IMR-90 (cell line): ENCODE results near the gene KCNT1. TPM values are rescaled to one million over a fixed set of nuclear protein-coding genes. Genes with fewer than 3 reads are reported as not detected.

Experiments used
- ATAC-seq: fragments of 200-7000 bp; cut with Tn5 transposase; 2 replicates; pipeline ENCODE4 v1.9.1; 2020; ENCODE audit warnings: low read depth, mild to moderate bottlenecking, moderate library complexity
- BruUV-seq: library from RNA; stranded (reverse); fragments of 400-500 nt; replicated peaks from 2 replicates; lab custom pipeline; 2021; lab: Mats Ljungman, UMichigan
- CTCF ChIA-PET: fragments of 300-600 bp; formaldehyde crosslinking; extraction: SDS; loops from one replicate; lab custom pipeline; 2021; ENCODE audit warnings: antibody characterized with exemption; lab: Yijun Ruan, JAX
- POLR2A ChIA-PET: fragments of 300-600 bp; sonication (Branson Sonifier 250); formaldehyde crosslinking; loops from one replicate; lab custom pipeline; 2022; ENCODE audit warnings: antibody characterized with exemption; ENCODE audit not compliant: unreplicated experiment; lab: Charles Lee
- DNase-seq: peaks from one replicate; pipeline ENCODE4 v3.0.0; 2013
- H2AFZ ChIP-seq: replicated peaks from 2 replicates; pipeline ENCODE3; 2013; ENCODE audit warnings: low read length, mild to moderate bottlenecking; ENCODE audit not compliant: poor library complexity
- H2AK5ac ChIP-seq: 2 replicates; pipeline ENCODE4 v1.6.1; 2013; ENCODE audit warnings: low read depth, low read length, inconsistent platforms
- H2AK9ac ChIP-seq: replicated peaks from 2 replicates; pipeline ENCODE3; 2013; ENCODE audit warnings: mild to moderate bottlenecking, low read depth, low read length, moderate library complexity; ENCODE audit not compliant: poor library complexity
- H2BK120ac ChIP-seq: 2 replicates; pipeline ENCODE4 v1.6.1; 2013; ENCODE audit warnings: low read depth, low read length, inconsistent platforms
- H2BK15ac ChIP-seq: 3 replicates; pipeline ENCODE4 v1.6.1; 2013; ENCODE audit warnings: low read depth, low read length, inconsistent platforms
- H2BK20ac ChIP-seq: 2 replicates; pipeline ENCODE4 v1.6.1; 2013; ENCODE audit warnings: low read depth, mild to moderate bottlenecking, inconsistent platforms, low read length, moderate library complexity
- H2BK5ac ChIP-seq: 2 replicates; pipeline ENCODE4 v1.6.1; 2013; ENCODE audit warnings: mild to moderate bottlenecking, low read depth, low read length, inconsistent platforms; ENCODE audit not compliant: poor library complexity, severe bottlenecking
- H3K14ac ChIP-seq: replicated peaks from 2 replicates; pipeline ENCODE4 v1.6.1; 2013; ENCODE audit warnings: low read depth, low read length, inconsistent platforms
- H3K18ac ChIP-seq: 2 replicates; pipeline ENCODE4 v1.6.1; 2013; ENCODE audit warnings: low read depth, low read length, control low read depth
- H3K23ac ChIP-seq: 2 replicates; pipeline ENCODE4 v1.6.1; 2013; ENCODE audit warnings: low read depth, low read length, inconsistent platforms
- H3K27ac ChIP-seq: 2 replicates; pipeline ENCODE4 v1.5.1; 2013; ENCODE audit warnings: mild to moderate bottlenecking, control low read depth, low read length; ENCODE audit not compliant: insufficient read depth
- H3K27me3 ChIP-seq: 2 replicates; pipeline ENCODE4 v1.6.1; 2013; ENCODE audit warnings: low read length; ENCODE audit not compliant: control insufficient read depth, insufficient read depth
- H3K36me3 ChIP-seq: 2 replicates; pipeline ENCODE4 v1.6.1; 2013; ENCODE audit warnings: low read length, mixed read lengths; ENCODE audit not compliant: control insufficient read depth, insufficient read depth
- H3K4ac ChIP-seq: 2 replicates; pipeline ENCODE4 v1.6.1; 2013; ENCODE audit warnings: low read depth, low read length, inconsistent platforms
- H3K4me1 ChIP-seq: 2 replicates; pipeline ENCODE4 v1.6.1; 2013; ENCODE audit warnings: low read length, mixed read lengths; ENCODE audit not compliant: control insufficient read depth, insufficient read depth
- H3K4me2 ChIP-seq: 2 replicates; pipeline ENCODE4 v1.6.1; 2013; ENCODE audit warnings: low read depth, mild to moderate bottlenecking, control low read depth, low read length, moderate library complexity
- H3K4me3 ChIP-seq: 2 replicates; pipeline ENCODE4 v1.5.1; 2013; ENCODE audit warnings: low read depth, mild to moderate bottlenecking, control low read depth, low read length, moderate library complexity; ENCODE audit not compliant: insufficient read depth
- H3K56ac ChIP-seq: 2 replicates; pipeline ENCODE4 v1.6.1; 2013; ENCODE audit warnings: low read length, inconsistent platforms; ENCODE audit not compliant: insufficient read depth; ENCODE audit errors: extremely low read depth
- H3K79me1 ChIP-seq, 2 experiments: 2 replicates each; pipeline ENCODE4 v1.6.1; 2013; ENCODE audit warnings: low read length in 2 of 2, inconsistent platforms in 1 of 2, low read depth in 1 of 2
- H3K9ac ChIP-seq: 2 replicates; pipeline ENCODE4 v1.6.1; 2013; ENCODE audit warnings: low read depth, low read length, control low read depth
- H3K9me1 ChIP-seq: 2 replicates; pipeline ENCODE4 v1.6.1; 2013; ENCODE audit warnings: low read length, inconsistent platforms; ENCODE audit not compliant: insufficient read depth
- H3K9me3 ChIP-seq: 2 replicates; pipeline ENCODE4 v1.6.1; 2013; ENCODE audit warnings: low read length; ENCODE audit not compliant: control insufficient read depth, insufficient read depth
- H4K20me1 ChIP-seq: 2 replicates; pipeline ENCODE4 v1.6.1; 2013; ENCODE audit warnings: low read length, inconsistent platforms; ENCODE audit not compliant: insufficient read depth
- H4K5ac ChIP-seq: 2 replicates; pipeline ENCODE4 v1.6.1; 2013; ENCODE audit warnings: mild to moderate bottlenecking, low read depth, low read length, control low read depth
- H4K8ac ChIP-seq, 2 experiments: 2 replicates each; pipeline ENCODE4 v1.6.1; 2013; ENCODE audit warnings: low read depth in 2 of 2, low read length in 2 of 2, control low read depth in 1 of 2, inconsistent platforms in 1 of 2
- H4K91ac ChIP-seq: 2 replicates; pipeline ENCODE4 v1.6.1; 2013; ENCODE audit warnings: low read depth, low read length, inconsistent platforms; ENCODE audit not compliant: insufficient read depth
- BHLHE40 ChIP-seq: fragments of 150-350 bp; IDR thresholded peaks from 2 replicates; pipeline ENCODE4 v1.6.1; 2016; ENCODE audit warnings: mild to moderate bottlenecking, low read depth, low read length
- CEBPB ChIP-seq: IDR thresholded peaks from 2 replicates; pipeline ENCODE4 v1.6.1; 2012; ENCODE audit warnings: low read depth, low read length, improper control_type of control experiment
- CHD1 ChIP-seq: IDR thresholded peaks from 2 replicates; pipeline ENCODE4 v1.6.1; 2012; ENCODE audit warnings: low read depth, low read length, improper control_type of control experiment
- CTCF ChIP-seq: conservative IDR thresholded peaks from 2 replicates; pipeline ENCODE4 v1.5.1; 2012; ENCODE audit warnings: mild to moderate bottlenecking, low read depth, low read length, improper control_type of control experiment
- ELK1 ChIP-seq: fragments of 150-350 bp; IDR thresholded peaks from 2 replicates; pipeline ENCODE4 v1.6.1; 2016; ENCODE audit warnings: low read depth, mild to moderate bottlenecking, low read length, moderate library complexity, borderline replicate concordance
- FOS ChIP-seq: fragments of 150-350 bp; IDR thresholded peaks from 2 replicates; pipeline ENCODE4 v1.6.1; 2016; ENCODE audit warnings: low read depth, low read length
- MAFK ChIP-seq: IDR thresholded peaks from 2 replicates; pipeline ENCODE4 v1.6.1; 2012; ENCODE audit warnings: low read depth, low read length, improper control_type of control experiment
- MAZ ChIP-seq: IDR thresholded peaks from 2 replicates; pipeline ENCODE4 v1.6.1; 2012; ENCODE audit warnings: low read depth, mild to moderate bottlenecking, low read length, improper control_type of control experiment, moderate library complexity, borderline replicate concordance
- MXI1 ChIP-seq: IDR thresholded peaks from 2 replicates; pipeline ENCODE4 v1.6.1; 2012; ENCODE audit warnings: low read depth, mild to moderate bottlenecking, low read length, moderate library complexity, borderline replicate concordance
- NFE2L2 ChIP-seq: fragments of 150-350 bp; IDR thresholded peaks from 2 replicates; pipeline ENCODE4 v1.6.1; 2016; ENCODE audit warnings: low read depth, mild to moderate bottlenecking, low read length
- POLR2A ChIP-seq: IDR thresholded peaks from 2 replicates; pipeline ENCODE4 v1.6.1; 2012; ENCODE audit warnings: mild to moderate bottlenecking, low read depth, low read length
- RAD21 ChIP-seq: IDR thresholded peaks from 2 replicates; pipeline ENCODE4 v1.6.1; 2012; ENCODE audit warnings: low read length, improper control_type of control experiment
- RCOR1 ChIP-seq: IDR thresholded peaks from 2 replicates; pipeline ENCODE4 v1.6.1; 2012; ENCODE audit warnings: mild to moderate bottlenecking, low read length, improper control_type of control experiment; ENCODE audit not compliant: insufficient replicate concordance
- RFX5 ChIP-seq: IDR thresholded peaks from 2 replicates; pipeline ENCODE4 v1.8.0; 2012; ENCODE audit warnings: low read depth, mild to moderate bottlenecking, low read length, moderate library complexity
- SMC3 ChIP-seq: fragments of 150-350 bp; IDR thresholded peaks from 2 replicates; pipeline ENCODE4 v1.6.1; 2016; ENCODE audit warnings: low read depth, mild to moderate bottlenecking, antibody characterized with exemption, low read length, moderate library complexity
- USF2 ChIP-seq: fragments of 150-350 bp; IDR thresholded peaks from 2 replicates; pipeline ENCODE4 v1.6.1; 2017; ENCODE audit warnings: mild to moderate bottlenecking, antibody characterized with exemption, low read length, low read depth
- WGBS, 2 experiments: methylation state at CpG; one replicate each; pipeline versions ENCODE4 v1.1.5 to v1.1.7; 2013; ENCODE audit warnings: missing lambda C conversion rate in 2 of 2; ENCODE audit not compliant: insufficient read length in 1 of 2; ENCODE audit errors: extremely low coverage in 2 of 2; 5-methylcytosine and 5-hydroxymethylcytosine counted together
- dilution Hi-C: fragments of 300-500 bp; cut with HindIII; formaldehyde crosslinking; loops from one replicate; pipeline ENCODE4 v1.14.3; 2018; ENCODE audit warnings: low sequenced_read_pairs; ENCODE audit not compliant: unreplicated experiment
- in situ Hi-C: fragments of 300-500 bp; cut with MboI; formaldehyde crosslinking; loops from 3 replicates; pipeline ENCODE4 v1.14.3; 2019; ENCODE audit warnings: low sequenced_read_pairs, inconsistent platforms, mixed read lengths
- intact Hi-C: fragments of 100-400 bp; cut with micrococcal nuclease; formaldehyde crosslinking; loops from 2 replicates; pipeline ENCODE4 v1.10.0; 2022
- polyA plus RNA-seq, 3 experiments: library from polyadenylated mRNA; depleted of rRNA; stranded (reverse); fragments of >200 nt; gene quantifications; 2 replicates each; pipeline ENCODE4 v1.2.3, GENCODE V29; 2012; ENCODE audit warnings: low replicate concordance in 1 of 3
- total RNA-seq: library from RNA; depleted of rRNA; stranded (reverse); fragments of >200 nt; gene quantifications from 2 replicates; pipeline ENCODE4 v1.2.3, GENCODE V29; 2012

The KCNT1 gene
- total and polyA plus RNA-seq, 2 of the 4 experiments (the other 2 are of a cell fraction) = not detected

GRCh38 chr9:135764731-135765130 lies 62.7 kb downstream of the KCNT1 start:
- TF ChIP-seq RFX5 (no peak), RCOR1 (no peak), MAFK (no peak), USF2 (no peak), SMC3 (no peak), MAZ (no peak), FOS (no peak), MXI1 (no peak), ELK1 (no peak), BHLHE40 (no peak), NFE2L2 (no peak), POLR2A (no peak), RAD21 (no peak), CTCF (no peak), CHD1 (no peak), CEBPB (no peak)
- no peak for DNase-seq
- Histone ChIP-seq H2AK9ac (no peak overlapping the region), H3K27ac (no peak overlapping the region), H4K8ac (no peak overlapping the region), H2AFZ (no peak overlapping the region), H2BK20ac (no peak overlapping the region), H3K14ac (no peak overlapping the region), H3K4me1 (no peaks in the 10 kb centered on the region), H3K4me3 (no peak overlapping the region), H3K18ac (no peak overlapping the region), H2BK5ac (no peak overlapping the region), H4K20me1 (no peaks in the 10 kb centered on the region), H2AK5ac (no peak overlapping the region), H3K23ac (no peak overlapping the region), H2BK15ac (no peak overlapping the region), H3K79me1 (no peaks in the 10 kb centered on the region), H4K5ac (no peak overlapping the region), H3K9me1 (no peaks in the 10 kb centered on the region), H4K91ac (no peak overlapping the region), H3K9ac (no peak overlapping the region), H3K27me3 (no peaks in the 10 kb centered on the region), H3K4me2 (no peak overlapping the region), H3K4ac (no peak overlapping the region), H3K36me3 (no peaks in the 10 kb centered on the region), H3K56ac (no peak overlapping the region), H2BK120ac (no peak overlapping the region), H3K9me3 (peaks cover 19% of the 10 kb centered on the region)
- in situ Hi-C loops = no loop called here
- intact Hi-C loops = no loop called here
- dilution Hi-C loops = no loop called here
- ChIA-PET CTCF (no interaction called here), POLR2A (no interaction called here)
- no peak for ATAC-seq
- 74% methylated on average over 9 of the region's 19 CpGs; no CpG with 5 or more reads in 1 of the 2 experiments for WGBS, 2 experiments
- BruUV-seq = no TSS peak
